Measurements from ENCODE around the gene LHX8. TPM values are rescaled to one million over a fixed set of nuclear protein-coding genes. Genes with fewer than 3 reads are reported as not detected.

Gene LHX8
- polyA plus RNA-seq, 1 donor (not counting 4 experiments of a cell fraction or from before 2014, with no cell fraction given), result not detected

DNA sequence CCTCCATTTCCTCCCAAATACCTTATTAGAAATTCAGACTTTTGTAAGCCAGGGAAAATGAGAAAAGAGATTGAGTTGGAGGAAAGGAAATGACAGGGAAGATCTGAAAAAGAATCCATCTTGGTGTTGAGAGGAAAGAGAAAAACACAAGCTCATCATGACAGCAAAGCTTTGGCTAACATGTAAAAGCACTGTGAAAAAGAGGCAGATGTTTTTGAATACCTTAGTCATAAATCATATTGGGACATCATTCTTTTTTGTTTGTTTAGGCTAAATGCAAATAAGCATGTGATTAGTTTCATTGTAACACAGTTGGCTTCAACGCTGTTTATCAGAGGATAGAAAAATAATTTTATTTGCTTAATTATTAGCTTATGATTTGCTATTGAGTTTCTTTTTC, 64.6 kb downstream of the LHX8 start:
- Histone ChIP-seq H4K20me1 (ENCODE audit: control insufficient read depth, extremely low read depth, insufficient read depth, low read length) (no peaks in the 10 kb centered on the region), H3K4me1 (ENCODE audit: control insufficient read depth, extremely low read depth, insufficient read depth, low read length) (no peaks in the 10 kb centered on the region), H3K9me1 (ENCODE audit: control insufficient read depth, extremely low read depth, insufficient read depth, low read length) (no peaks in the 10 kb centered on the region), H3K4me3 (ENCODE audit: control insufficient read depth in 2 of 3, extremely low read depth in 1 of 3, insufficient read depth in 2 of 3, low read depth in 1 of 3, low read length in 3 of 3) (no peak overlapping the region), H2AFZ (ENCODE audit: control insufficient read depth, low read length) (no peak overlapping the region), H3K4me2 (ENCODE audit: control insufficient read depth, extremely low read depth, insufficient read depth, low read depth, low read length) (no peak overlapping the region), H3K36me3 (ENCODE audit: control insufficient read depth in 2 of 2, extremely low read depth in 1 of 2, insufficient read depth in 2 of 2, low read length in 2 of 2) (no peaks in the 10 kb centered on the region), H3K27ac (ENCODE audit: control insufficient read depth, insufficient read depth, low read length) (no peak overlapping the region), H3K9ac (ENCODE audit: control insufficient read depth, extremely low read depth, insufficient read depth, low read length) (no peak overlapping the region), H3K9me3 (ENCODE audit: control insufficient read depth, low read depth, low read length) (no peaks in the 10 kb centered on the region), H3K79me2 (ENCODE audit: control insufficient read depth, insufficient read depth, low read length) (no peaks in the 10 kb centered on the region), H3K27me3 (ENCODE audit: control insufficient read depth, extremely low read depth, insufficient read depth, low read length) (no peaks in the 10 kb centered on the region)
- DNase-seq (ENCODE audit: low read depth, low spot score) (no peak), FAIRE-seq (no peak)
- dilution Hi-C loops (cut with MboI; ENCODE audit: extremely low pct_ligation_motif_present, low sequenced_read_pairs), result loop anchor here (25.0 kb wide), 1 partner anchor 411 kb away; no protein-coding TSS in a partner anchor
- TF ChIP-seq, protein P1, sequence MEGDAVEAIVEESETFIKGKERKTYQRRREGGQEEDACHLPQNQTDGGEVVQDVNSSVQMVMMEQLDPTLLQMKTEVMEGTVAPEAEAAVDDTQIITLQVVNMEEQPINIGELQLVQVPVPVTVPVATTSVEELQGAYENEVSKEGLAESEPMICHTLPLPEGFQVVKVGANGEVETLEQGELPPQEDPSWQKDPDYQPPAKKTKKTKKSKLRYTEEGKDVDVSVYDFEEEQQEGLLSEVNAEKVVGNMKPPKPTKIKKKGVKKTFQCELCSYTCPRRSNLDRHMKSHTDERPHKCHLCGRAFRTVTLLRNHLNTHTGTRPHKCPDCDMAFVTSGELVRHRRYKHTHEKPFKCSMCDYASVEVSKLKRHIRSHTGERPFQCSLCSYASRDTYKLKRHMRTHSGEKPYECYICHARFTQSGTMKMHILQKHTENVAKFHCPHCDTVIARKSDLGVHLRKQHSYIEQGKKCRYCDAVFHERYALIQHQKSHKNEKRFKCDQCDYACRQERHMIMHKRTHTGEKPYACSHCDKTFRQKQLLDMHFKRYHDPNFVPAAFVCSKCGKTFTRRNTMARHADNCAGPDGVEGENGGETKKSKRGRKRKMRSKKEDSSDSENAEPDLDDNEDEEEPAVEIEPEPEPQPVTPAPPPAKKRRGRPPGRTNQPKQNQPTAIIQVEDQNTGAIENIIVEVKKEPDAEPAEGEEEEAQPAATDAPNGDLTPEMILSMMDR (optimal IDR thresholded peaks at IDR 0.05 in 1 of 3, IDR thresholded peaks at IDR 0.05 in 1 of 3, conservative IDR thresholded peaks at IDR 0.05 in 1 of 3; ENCODE audit: extremely low read depth in 1 of 3, insufficient read depth in 2 of 3, low read length in 3 of 3), result no peak
- no peak for TF ChIP-seq EZH2 (IDR thresholded peaks at IDR 0.05; ENCODE audit: low read length)

DNA sequence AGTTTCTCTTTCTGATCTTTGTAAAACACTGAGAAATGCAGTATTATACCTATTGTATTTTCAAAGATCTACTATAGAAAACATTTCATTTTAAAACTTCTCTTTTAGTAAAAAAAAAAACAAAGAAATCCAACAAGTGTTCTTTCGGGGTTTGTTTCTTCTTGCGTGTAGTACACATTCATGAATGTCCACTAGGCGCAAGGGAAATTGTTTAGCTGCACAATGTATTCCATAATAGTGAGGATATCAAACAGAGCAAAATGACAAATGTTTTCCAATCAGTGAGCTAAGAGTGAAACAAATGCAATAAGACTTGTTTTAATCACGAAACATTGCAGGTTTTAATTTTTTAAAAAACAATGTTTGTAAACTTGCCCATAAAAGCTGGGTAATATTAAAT, 68.6 kb downstream of the LHX8 start:
- Histone ChIP-seq H3K9ac (ENCODE audit: control insufficient read depth, extremely low read depth, insufficient read depth, low read length) (no peak overlapping the region), H2AFZ (ENCODE audit: control insufficient read depth, low read length) (no peak overlapping the region), H3K36me3 (ENCODE audit: control insufficient read depth in 2 of 2, extremely low read depth in 1 of 2, insufficient read depth in 2 of 2, low read length in 2 of 2) (no peaks in the 10 kb centered on the region), H3K79me2 (ENCODE audit: control insufficient read depth, insufficient read depth, low read length) (no peaks in the 10 kb centered on the region), H3K9me1 (ENCODE audit: control insufficient read depth, extremely low read depth, insufficient read depth, low read length) (no peaks in the 10 kb centered on the region), H3K27ac (ENCODE audit: control insufficient read depth, insufficient read depth, low read length) (no peak overlapping the region), H3K9me3 (ENCODE audit: control insufficient read depth, low read depth, low read length) (no peaks in the 10 kb centered on the region), H3K4me1 (ENCODE audit: control insufficient read depth, extremely low read depth, insufficient read depth, low read length) (no peaks in the 10 kb centered on the region), H3K27me3 (ENCODE audit: control insufficient read depth, extremely low read depth, insufficient read depth, low read length) (no peaks in the 10 kb centered on the region), H3K4me2 (ENCODE audit: control insufficient read depth, extremely low read depth, insufficient read depth, low read depth, low read length) (no peak overlapping the region), H4K20me1 (ENCODE audit: control insufficient read depth, extremely low read depth, insufficient read depth, low read length) (no peaks in the 10 kb centered on the region), H3K4me3 (ENCODE audit: control insufficient read depth in 2 of 3, extremely low read depth in 1 of 3, insufficient read depth in 2 of 3, low read depth in 1 of 3, low read length in 3 of 3) (no peak overlapping the region)
- dilution Hi-C loops (cut with MboI; ENCODE audit: extremely low pct_ligation_motif_present, low sequenced_read_pairs), result no loop called here
- FAIRE-seq, result no peak
- DNase-seq (ENCODE audit: low read depth, low spot score), result no peak
- TF ChIP-seq, protein P1 (optimal IDR thresholded peaks at IDR 0.05 in 1 of 3, IDR thresholded peaks at IDR 0.05 in 1 of 3, conservative IDR thresholded peaks at IDR 0.05 in 1 of 3; ENCODE audit: extremely low read depth in 1 of 3, insufficient read depth in 2 of 3, low read length in 3 of 3), result no peak
- no peak for TF ChIP-seq EZH2 (IDR thresholded peaks at IDR 0.05; ENCODE audit: low read length)
